Neural cell (in vitro differentiated cells): Measurements from ENCODE around the gene TPPP. TPM values are rescaled to one million over a fixed set of nuclear protein-coding genes. Genes with fewer than 3 reads are reported as not detected.

ENCODE experiments used
- H2AFZ ChIP-seq: fragments of 200-600, 300-800 bp; sonication (generic), shearing (Covaris generic); 2 replicates; pipeline ENCODE4 v1.6.0; 2014; ENCODE audit warnings: low read depth, mild to moderate bottlenecking, antibody characterized with exemption, low read length, moderate library complexity
- H3F3A ChIP-seq: fragments of 200-600 bp; shearing (Covaris generic); 2 replicates; pipeline ENCODE4 v1.6.1; 2016; ENCODE audit warnings: mild to moderate bottlenecking, moderate library complexity, mixed read lengths, antibody characterized with exemption, low read length; ENCODE audit not compliant: insufficient read depth, poor library complexity, severe bottlenecking
- H3K27ac ChIP-seq: fragments of 200-600, 300-800 bp; sonication (generic), shearing (Covaris generic); 2 replicates; pipeline ENCODE4 v1.5.1; 2014; ENCODE audit warnings: mild to moderate bottlenecking, low read length, moderate library complexity
- H3K27me3 ChIP-seq: fragments of 300-800, 200-600 bp; sonication (generic), shearing (Covaris generic); 2 replicates; pipeline ENCODE4 v1.6.0; 2014; ENCODE audit warnings: mild to moderate bottlenecking, low read depth, low read length, moderate library complexity; ENCODE audit not compliant: insufficient read depth
- H3K36me3 ChIP-seq: fragments of 300-800, 200-600 bp; sonication (generic), shearing (Covaris generic); 2 replicates; pipeline ENCODE4 v1.5.1; 2014; ENCODE audit warnings: mild to moderate bottlenecking, antibody characterized with exemption, low read length, moderate library complexity; ENCODE audit not compliant: insufficient read depth
- H3K4me2 ChIP-seq: fragments of 300-800, 200-600 bp; sonication (generic), shearing (Covaris generic); 2 replicates; pipeline ENCODE4 v1.6.0; 2014; ENCODE audit warnings: mild to moderate bottlenecking, low read length
- H3K4me3 ChIP-seq: fragments of 300-800, 200-600 bp; sonication (generic), shearing (Covaris generic); 2 replicates; pipeline ENCODE4 v1.5.1; 2014; ENCODE audit warnings: mild to moderate bottlenecking, low read length, moderate library complexity
- H3K79me2 ChIP-seq: fragments of 200-600 bp; shearing (Covaris generic); replicated peaks from 2 replicates; pipeline ENCODE4 v1.6.0; 2014; ENCODE audit warnings: mild to moderate bottlenecking, low read length, moderate library complexity; ENCODE audit not compliant: insufficient read depth
- H3K9ac ChIP-seq: fragments of 300-800, 200-600 bp; sonication (generic), shearing (Covaris generic); 2 replicates; pipeline ENCODE4 v1.6.1; 2016; ENCODE audit warnings: mild to moderate bottlenecking, low read length, mixed read lengths
- H3K9me2 ChIP-seq: fragments of 200-600 bp; shearing (Covaris generic); 2 replicates; pipeline ENCODE4 v1.6.1; 2016; ENCODE audit warnings: mild to moderate bottlenecking, low read length, mixed read lengths; ENCODE audit not compliant: insufficient read depth
- H3K9me3 ChIP-seq: fragments of 200-600, 300-800 bp; sonication (generic), shearing (Covaris generic); 2 replicates; pipeline ENCODE4 v1.6.1; 2016; ENCODE audit warnings: mild to moderate bottlenecking, mixed run types, low read length, moderate library complexity, mixed read lengths
- H4K20me1 ChIP-seq: fragments of 200-600 bp; shearing (Covaris generic); 2 replicates; pipeline ENCODE4 v1.6.1; 2016; ENCODE audit warnings: mild to moderate bottlenecking, mixed run types; ENCODE audit not compliant: insufficient read depth
- EP300 ChIP-seq: fragments of 450-650 bp; conservative IDR thresholded peaks from 2 replicates; pipeline ENCODE4 v1.6.1; 2014; ENCODE audit warnings: antibody characterized with exemption, mild to moderate bottlenecking, moderate library complexity; ENCODE audit not compliant: poor library complexity, severe bottlenecking
- EZH2 ChIP-seq: fragments of 200-600, 300-800 bp; shearing (Covaris generic), sonication (generic); IDR thresholded peaks from 2 replicates; pipeline ENCODE4 v1.6.1; 2014; ENCODE audit warnings: antibody characterized with exemption, low read length, borderline replicate concordance, mild to moderate bottlenecking; ENCODE audit not compliant: insufficient read depth, poor library complexity, severe bottlenecking
- MXI1 ChIP-seq: fragments of 450-650 bp; conservative IDR thresholded peaks from 2 replicates; pipeline ENCODE4 v1.6.1; 2014; ENCODE audit warnings: antibody characterized with exemption, mild to moderate bottlenecking; ENCODE audit not compliant: poor library complexity, severe bottlenecking
- POLR2AphosphoS5 ChIP-seq: IDR thresholded peaks from 2 replicates; pipeline ENCODE4 v1.6.1; 2012
- RAD21 ChIP-seq: fragments of 450-650 bp; conservative IDR thresholded peaks from 2 replicates; pipeline ENCODE4 v1.6.1; 2014; ENCODE audit warnings: antibody characterized with exemption, mild to moderate bottlenecking, moderate library complexity
- polyA plus RNA-seq: library from polyadenylated mRNA; depleted of rRNA; stranded (reverse); fragments of >200 nt; gene quantifications from 2 replicates; pipeline ENCODE4 v1.2.3, GENCODE V29; 2014
- TF ChIP-seq, protein P1 (sequence below): fragments of 450-650 bp; IDR thresholded peaks from 2 replicates; pipeline ENCODE4 v1.5.1; 2014; ENCODE audit warnings: antibody characterized with exemption, mild to moderate bottlenecking, moderate library complexity; ENCODE audit not compliant: poor library complexity, severe bottlenecking

TPPP gene
- polyA plus RNA-seq, 1 donor from 2014 or later, result 9.9 TPM

DNA sequence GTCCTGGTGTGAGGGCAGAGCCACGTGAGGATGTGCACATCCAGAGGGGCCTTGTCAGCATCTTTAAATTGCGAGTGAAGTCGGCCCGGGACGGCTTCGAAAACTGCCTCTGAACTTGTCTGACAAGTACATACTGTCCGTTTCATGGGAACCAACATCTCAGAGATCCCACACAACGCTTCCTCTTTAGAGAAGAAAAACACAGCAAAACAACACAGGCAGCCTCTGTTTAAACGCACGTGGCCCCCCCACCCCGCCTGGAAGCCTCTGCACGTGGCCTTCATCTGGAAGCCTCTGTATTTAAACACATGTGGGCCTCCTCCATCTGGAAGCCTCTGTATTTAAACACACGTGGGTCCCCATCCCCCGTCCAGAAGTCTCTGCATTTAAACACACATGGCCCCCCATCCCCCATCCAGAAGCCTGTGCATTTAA, 51.8 kb downstream of the TPPP start:
- H3F3A ChIP-seq, result no peaks in the 10 kb centered on the region
- H4K20me1 ChIP-seq, result no peaks in the 10 kb centered on the region
- no peak overlapping the region for H3K27ac ChIP-seq
- H3K4me2 ChIP-seq, result no peak overlapping the region
- no peaks in the 10 kb centered on the region for H3K27me3 ChIP-seq
- H3K79me2 ChIP-seq, result no peaks in the 10 kb centered on the region
- no peak overlapping the region for H3K4me3 ChIP-seq
- no peak overlapping the region for H2AFZ ChIP-seq
- H3K9me3 ChIP-seq, result no peaks in the 10 kb centered on the region
- H3K9me2 ChIP-seq, result no peaks in the 10 kb centered on the region
- H3K36me3 ChIP-seq, result no peaks in the 10 kb centered on the region
- TF ChIP-seq MXI1, result no peak
- TF ChIP-seq EZH2, result no peak
- no peak overlapping the region for H3K9ac ChIP-seq

DNA sequence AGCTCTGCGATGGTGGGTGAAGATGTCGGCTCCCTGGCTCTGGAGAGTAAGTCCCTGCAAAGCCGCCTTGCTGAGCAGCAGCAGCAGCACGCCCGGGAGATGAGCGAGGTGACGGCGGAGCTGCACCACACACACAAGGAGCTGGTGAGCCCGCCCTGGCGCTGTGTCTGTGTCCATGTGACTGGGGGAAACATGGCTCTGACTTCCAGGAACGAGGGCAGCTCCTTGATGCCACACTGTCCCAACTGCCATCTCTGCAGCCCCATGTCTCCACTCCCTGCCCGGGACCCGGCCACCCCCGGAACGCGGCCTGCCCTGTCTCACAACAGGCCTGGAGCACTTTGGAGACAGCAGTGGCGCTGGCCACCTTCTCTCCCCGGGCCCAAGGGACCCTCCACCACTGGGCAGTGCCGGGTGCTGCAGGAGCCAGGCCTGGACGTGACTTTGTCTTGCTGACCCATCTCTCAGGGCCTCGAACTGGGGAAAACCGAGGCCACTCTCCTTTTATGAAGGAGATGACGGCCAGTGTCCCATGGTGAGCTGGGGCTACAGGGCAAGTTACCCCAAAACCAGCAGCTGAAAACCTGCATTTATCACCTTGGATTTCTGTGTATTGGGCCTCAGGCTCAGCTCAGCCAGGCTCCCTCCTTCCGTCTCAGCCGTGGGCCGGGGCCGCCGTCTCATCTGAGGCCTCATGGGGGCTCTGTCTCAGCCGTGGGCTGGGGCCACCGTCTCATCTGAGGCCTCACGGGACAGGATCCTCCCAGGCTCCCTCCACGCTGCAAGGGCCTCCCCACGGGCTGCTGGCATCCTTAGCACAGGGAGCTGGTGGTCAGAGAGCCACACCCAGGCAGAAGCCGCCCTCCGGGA, 52.5 kb downstream of the TPPP start:
- H3K4me2 ChIP-seq, result no peak overlapping the region
- no peaks in the 10 kb centered on the region for H3K9me2 ChIP-seq
- H4K20me1 ChIP-seq, result no peaks in the 10 kb centered on the region
- H2AFZ ChIP-seq, result no peak overlapping the region
- H3K9ac ChIP-seq, result no peak overlapping the region
- no peak overlapping the region for H3K27ac ChIP-seq
- no peaks in the 10 kb centered on the region for H3K27me3 ChIP-seq
- TF ChIP-seq EP300, result no peak
- H3F3A ChIP-seq, result no peaks in the 10 kb centered on the region
- no peak overlapping the region for H3K4me3 ChIP-seq
- no peaks in the 10 kb centered on the region for H3K9me3 ChIP-seq
- no peaks in the 10 kb centered on the region for H3K79me2 ChIP-seq
- no peaks in the 10 kb centered on the region for H3K36me3 ChIP-seq

DNA sequence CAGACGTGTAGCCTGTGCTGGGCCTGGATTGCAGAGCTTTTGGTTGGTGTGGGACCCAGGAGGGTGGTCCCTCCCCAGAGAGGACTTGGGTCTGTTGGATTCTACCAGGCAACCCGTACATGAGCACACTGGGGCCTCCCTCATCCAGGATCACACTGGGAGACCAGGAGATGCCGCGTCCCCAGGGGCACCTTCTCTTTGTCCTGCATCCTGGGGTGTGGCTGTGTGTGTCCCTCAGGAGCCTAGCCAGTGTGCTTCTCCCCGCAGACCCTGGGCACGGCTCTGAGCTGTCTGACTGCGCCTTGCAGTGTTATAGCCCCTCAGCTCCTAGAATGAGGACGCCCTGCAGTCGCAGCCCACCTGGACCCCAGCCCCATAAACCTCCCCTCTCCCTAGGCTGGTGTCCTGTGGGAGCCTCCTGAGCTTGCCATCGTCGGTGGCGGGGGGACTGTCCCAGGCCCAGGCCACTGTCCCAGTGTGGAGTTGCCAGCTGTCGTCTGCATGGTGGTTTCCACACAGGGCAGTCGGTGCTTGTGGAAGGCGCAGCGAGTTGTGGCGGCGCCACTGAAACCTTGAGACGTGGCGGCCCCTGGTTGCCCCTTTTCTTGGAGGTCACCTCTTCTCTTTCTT, 53.5 kb downstream of the TPPP start:
- Histone ChIP-seq H3K4me3 (no peak overlapping the region), H3K27me3 (no peaks in the 10 kb centered on the region), H3K9ac (no peak overlapping the region), H3K79me2 (no peaks in the 10 kb centered on the region), H3K4me2 (no peak overlapping the region), H3K36me3 (no peaks in the 10 kb centered on the region), H3K9me2 (no peaks in the 10 kb centered on the region), H3K9me3 (no peaks in the 10 kb centered on the region), H4K20me1 (no peaks in the 10 kb centered on the region), H3K27ac (no peak overlapping the region), H2AFZ (no peak overlapping the region), H3F3A (no peaks in the 10 kb centered on the region)
- TF ChIP-seq POLR2AphosphoS5 (no peak), EZH2 (no peak), RAD21 (no peak), MXI1 (no peak)
- TF ChIP-seq, protein P1, sequence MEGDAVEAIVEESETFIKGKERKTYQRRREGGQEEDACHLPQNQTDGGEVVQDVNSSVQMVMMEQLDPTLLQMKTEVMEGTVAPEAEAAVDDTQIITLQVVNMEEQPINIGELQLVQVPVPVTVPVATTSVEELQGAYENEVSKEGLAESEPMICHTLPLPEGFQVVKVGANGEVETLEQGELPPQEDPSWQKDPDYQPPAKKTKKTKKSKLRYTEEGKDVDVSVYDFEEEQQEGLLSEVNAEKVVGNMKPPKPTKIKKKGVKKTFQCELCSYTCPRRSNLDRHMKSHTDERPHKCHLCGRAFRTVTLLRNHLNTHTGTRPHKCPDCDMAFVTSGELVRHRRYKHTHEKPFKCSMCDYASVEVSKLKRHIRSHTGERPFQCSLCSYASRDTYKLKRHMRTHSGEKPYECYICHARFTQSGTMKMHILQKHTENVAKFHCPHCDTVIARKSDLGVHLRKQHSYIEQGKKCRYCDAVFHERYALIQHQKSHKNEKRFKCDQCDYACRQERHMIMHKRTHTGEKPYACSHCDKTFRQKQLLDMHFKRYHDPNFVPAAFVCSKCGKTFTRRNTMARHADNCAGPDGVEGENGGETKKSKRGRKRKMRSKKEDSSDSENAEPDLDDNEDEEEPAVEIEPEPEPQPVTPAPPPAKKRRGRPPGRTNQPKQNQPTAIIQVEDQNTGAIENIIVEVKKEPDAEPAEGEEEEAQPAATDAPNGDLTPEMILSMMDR, result no peak
